Memory B cell (primary cell): ENCODE measurements around the gene TACC2.
"Not testable (repeated sequence)": the region's sequence is repeated elsewhere in the genome, so short reads cannot be mapped to it uniquely, and the experiment has no call there.

Experiments used
- ATAC-seq: fragments of 150-1000 bp; cut with Tn5 transposase; 2 replicates; pipeline ENCODE4 v1.10.0; 2021; ENCODE audit warnings: low read depth, mild to moderate bottlenecking, moderate library complexity
- DNase-seq, 2 donors: peaks; one replicate each; pipeline ENCODE4 v3.0.0; 2022; ENCODE audit warnings: low spot score in 2 of 2
- H3K27ac Mint-ChIP-seq: one replicate; pipeline ENCODE4 v1.8.0; 2022; ENCODE audit warnings: mild to moderate bottlenecking, moderate library complexity, mixed read lengths
- H3K27me3 Mint-ChIP-seq: one replicate; pipeline ENCODE4 v1.8.0; 2022; ENCODE audit warnings: mixed read lengths
- H3K36me3 Mint-ChIP-seq: one replicate; pipeline ENCODE4 v1.8.0; 2022; ENCODE audit warnings: mild to moderate bottlenecking, mixed read lengths
- H3K4me1 Mint-ChIP-seq: one replicate; pipeline ENCODE4 v1.8.0; 2022; ENCODE audit warnings: mixed read lengths
- H3K4me3 Mint-ChIP-seq: one replicate; pipeline ENCODE4 v1.8.0; 2022; ENCODE audit warnings: mild to moderate bottlenecking, moderate library complexity, mixed read lengths
- H3K9me3 Mint-ChIP-seq: one replicate; pipeline ENCODE4 v1.8.0; 2022; ENCODE audit warnings: mixed read lengths

The TACC2 gene

GRCh38 chr10:122022276-122022675 is 33.3 kb downstream of the TACC2 start:
- Mint-ChIP-seq H3K4me3 (no peak overlapping the region), H3K4me1 (no peaks in the 10 kb centered on the region), H3K9me3 (peaks cover 2% of the 10 kb centered on the region), H3K27me3 (peaks cover 2% of the 10 kb centered on the region), H3K36me3 (no peaks in the 10 kb centered on the region), H3K27ac (no peak overlapping the region)
- no peak for DNase-seq
- no peak for ATAC-seq

GRCh38 chr10:122023257-122023656 is 34.3 kb downstream of the TACC2 start:
- ATAC-seq, H3K4me1 Mint-ChIP-seq, H3K4me3 Mint-ChIP-seq, DNase-seq, H3K27ac Mint-ChIP-seq, H3K36me3 Mint-ChIP-seq, H3K9me3 Mint-ChIP-seq, H3K27me3 Mint-ChIP-seq: not testable (repeated sequence)

- no peaks in the 10 kb centered on the region for H3K36me3 Mint-ChIP-seq
- peaks cover 8% of the 10 kb centered on the region for H3K27me3 Mint-ChIP-seq
- H3K27ac Mint-ChIP-seq, result no peak overlapping the region
Observed at GRCh38 chr10:122029499-122030199, 40.7 kb downstream of the TACC2 start.

GRCh38 chr10:122030200-122030552 is 41.2 kb downstream of the TACC2 start:
- Mint-ChIP-seq H3K4me1 (no peaks in the 10 kb centered on the region), H3K4me3 (no peak overlapping the region), H3K9me3 (no peaks in the 10 kb centered on the region), H3K36me3 (no peaks in the 10 kb centered on the region), H3K27me3 (peaks cover 8% of the 10 kb centered on the region), H3K27ac (no peak overlapping the region)
- DNase-seq (no peak), ATAC-seq (no peak)

More at GRCh38 chr10:122029499-122030199, 40.7 kb downstream of the TACC2 start:
- Mint-ChIP-seq H3K4me1 (no peaks in the 10 kb centered on the region), H3K4me3 (no peak overlapping the region), H3K9me3 (no peaks in the 10 kb centered on the region)
- DNase-seq, result no peak
- ATAC-seq, result no peak

- Mint-ChIP-seq H3K4me3 (no peak overlapping the region), H3K36me3 (no peaks in the 10 kb centered on the region)
Observed at GRCh38 chr10:122033224-122033926, 44.4 kb downstream of the TACC2 start.

GRCh38 chr10:122034149-122034756 is 45.3 kb downstream of the TACC2 start:
- no peaks in the 10 kb centered on the region for H3K36me3 Mint-ChIP-seq
- DNase-seq, result no peak
- H3K9me3 Mint-ChIP-seq, result no peaks in the 10 kb centered on the region
- H3K27me3 Mint-ChIP-seq, result peaks cover 17% of the 10 kb centered on the region
- no peak for ATAC-seq
- no peaks in the 10 kb centered on the region for H3K4me1 Mint-ChIP-seq
- H3K4me3 Mint-ChIP-seq, result no peak overlapping the region
- no peak overlapping the region for H3K27ac Mint-ChIP-seq

More at GRCh38 chr10:122033224-122033926, 44.4 kb downstream of the TACC2 start:
- Mint-ChIP-seq H3K27me3 (peaks cover 13% of the 10 kb centered on the region), H3K9me3 (no peaks in the 10 kb centered on the region), H3K27ac (no peak overlapping the region), H3K4me1 (no peaks in the 10 kb centered on the region)
- ATAC-seq, result no peak
- DNase-seq, result no peak

- no peak overlapping the region for H3K27ac Mint-ChIP-seq
- H3K4me1 Mint-ChIP-seq, result no peaks in the 10 kb centered on the region
- H3K4me3 Mint-ChIP-seq, result no peak overlapping the region
- no peaks in the 10 kb centered on the region for H3K36me3 Mint-ChIP-seq
- DNase-seq (no peak), ATAC-seq (no peak)
- H3K9me3 Mint-ChIP-seq, result no peaks in the 10 kb centered on the region
- peaks cover 9% of the 10 kb centered on the region for H3K27me3 Mint-ChIP-seq
Observed at GRCh38 chr10:122040786-122041185, 51.8 kb downstream of the TACC2 start.

GRCh38 chr10:122042836-122043235 is 53.9 kb downstream of the TACC2 start:
- no peak for ATAC-seq
- Mint-ChIP-seq H3K27me3 (peaks cover 5% of the 10 kb centered on the region), H3K4me3 (no peak overlapping the region), H3K9me3 (no peaks in the 10 kb centered on the region), H3K36me3 (no peaks in the 10 kb centered on the region), H3K27ac (no peak overlapping the region), H3K4me1 (no peaks in the 10 kb centered on the region)
- no peak for DNase-seq

- ATAC-seq (no peak), DNase-seq (peak in 1 of 2 donors; percentile 1)
- no peak overlapping the region for H3K4me3 Mint-ChIP-seq
- H3K4me1 Mint-ChIP-seq, result no peaks in the 10 kb centered on the region
- no peaks in the 10 kb centered on the region for H3K36me3 Mint-ChIP-seq
- H3K27ac Mint-ChIP-seq, result no peak overlapping the region
- peaks cover 2% of the 10 kb centered on the region for H3K27me3 Mint-ChIP-seq
- H3K9me3 Mint-ChIP-seq, result no peaks in the 10 kb centered on the region
Observed at GRCh38 chr10:122044045-122044661, 55.2 kb downstream of the TACC2 start.

- H3K36me3 Mint-ChIP-seq, result no peaks in the 10 kb centered on the region
- H3K4me3 Mint-ChIP-seq, result no peak overlapping the region
- no peak for DNase-seq
Observed at GRCh38 chr10:122044713-122045112, 55.8 kb downstream of the TACC2 start.

GRCh38 chr10:122045212-122045611 is 56.2 kb downstream of the TACC2 start:
- no peaks in the 10 kb centered on the region for H3K27me3 Mint-ChIP-seq
- H3K36me3 Mint-ChIP-seq, result no peaks in the 10 kb centered on the region
- no peaks in the 10 kb centered on the region for H3K9me3 Mint-ChIP-seq
- no peak for DNase-seq
- H3K27ac Mint-ChIP-seq, result no peak overlapping the region
- no peak overlapping the region for H3K4me3 Mint-ChIP-seq
- H3K4me1 Mint-ChIP-seq, result no peaks in the 10 kb centered on the region
- ATAC-seq, result no peak

More at GRCh38 chr10:122044713-122045112, 55.8 kb downstream of the TACC2 start:
- Mint-ChIP-seq H3K27ac (no peak overlapping the region), H3K27me3 (no peaks in the 10 kb centered on the region), H3K4me1 (no peaks in the 10 kb centered on the region), H3K9me3 (no peaks in the 10 kb centered on the region)
- ATAC-seq, result no peak

- H3K9me3 Mint-ChIP-seq, result no peaks in the 10 kb centered on the region
- ATAC-seq (no peak), DNase-seq (no peak)
- H3K27ac Mint-ChIP-seq, result no peak overlapping the region
- no peaks in the 10 kb centered on the region for H3K27me3 Mint-ChIP-seq
- H3K4me1 Mint-ChIP-seq, result no peaks in the 10 kb centered on the region
- H3K36me3 Mint-ChIP-seq, result no peaks in the 10 kb centered on the region
- H3K4me3 Mint-ChIP-seq, result no peak overlapping the region
Observed at GRCh38 chr10:122047560-122047959, 58.6 kb downstream of the TACC2 start.

GRCh38 chr10:122049076-122049475 is 60.1 kb downstream of the TACC2 start:
- no peak overlapping the region for H3K27ac Mint-ChIP-seq
- ATAC-seq (no peak), DNase-seq (no peak)
- no peak overlapping the region for H3K4me3 Mint-ChIP-seq
- no peaks in the 10 kb centered on the region for H3K36me3 Mint-ChIP-seq
- no peaks in the 10 kb centered on the region for H3K4me1 Mint-ChIP-seq
- H3K9me3 Mint-ChIP-seq, result no peaks in the 10 kb centered on the region
- H3K27me3 Mint-ChIP-seq, result peaks cover 2% of the 10 kb centered on the region

GRCh38 chr10:122050311-122050710 is 61.3 kb downstream of the TACC2 start:
- H3K27me3 Mint-ChIP-seq, result peaks cover 2% of the 10 kb centered on the region
- DNase-seq (no peak), ATAC-seq (no peak)
- H3K4me1 Mint-ChIP-seq, result no peaks in the 10 kb centered on the region
- H3K27ac Mint-ChIP-seq, result no peak overlapping the region
- H3K4me3 Mint-ChIP-seq, result no peak overlapping the region
- H3K36me3 Mint-ChIP-seq, result no peaks in the 10 kb centered on the region
- no peaks in the 10 kb centered on the region for H3K9me3 Mint-ChIP-seq
